ENCODE results near the gene MMP3.

- TF ChIP-seq, protein P1, sequence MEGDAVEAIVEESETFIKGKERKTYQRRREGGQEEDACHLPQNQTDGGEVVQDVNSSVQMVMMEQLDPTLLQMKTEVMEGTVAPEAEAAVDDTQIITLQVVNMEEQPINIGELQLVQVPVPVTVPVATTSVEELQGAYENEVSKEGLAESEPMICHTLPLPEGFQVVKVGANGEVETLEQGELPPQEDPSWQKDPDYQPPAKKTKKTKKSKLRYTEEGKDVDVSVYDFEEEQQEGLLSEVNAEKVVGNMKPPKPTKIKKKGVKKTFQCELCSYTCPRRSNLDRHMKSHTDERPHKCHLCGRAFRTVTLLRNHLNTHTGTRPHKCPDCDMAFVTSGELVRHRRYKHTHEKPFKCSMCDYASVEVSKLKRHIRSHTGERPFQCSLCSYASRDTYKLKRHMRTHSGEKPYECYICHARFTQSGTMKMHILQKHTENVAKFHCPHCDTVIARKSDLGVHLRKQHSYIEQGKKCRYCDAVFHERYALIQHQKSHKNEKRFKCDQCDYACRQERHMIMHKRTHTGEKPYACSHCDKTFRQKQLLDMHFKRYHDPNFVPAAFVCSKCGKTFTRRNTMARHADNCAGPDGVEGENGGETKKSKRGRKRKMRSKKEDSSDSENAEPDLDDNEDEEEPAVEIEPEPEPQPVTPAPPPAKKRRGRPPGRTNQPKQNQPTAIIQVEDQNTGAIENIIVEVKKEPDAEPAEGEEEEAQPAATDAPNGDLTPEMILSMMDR (IDR thresholded peaks at IDR 0.05): no peak
- no peak for TF ChIP-seq POLR2A (IDR thresholded peaks at IDR 0.05)
Measured at GRCh38 chr11:102799681-102800340, 43.6 kb downstream of the MMP3 start.

All from gastroesophageal sphincter (tissue), 3 donors.